ENCODE data around the gene SNED1. TPM values are rescaled to one million over a fixed set of nuclear protein-coding genes. Genes with fewer than 3 reads are reported as not detected.

Gene SNED1
- total and polyA plus RNA-seq, 2 experiments from 2014 or later, result 1.5 to 2.8 TPM

- H3K27ac Mint-ChIP-seq, result no peak overlapping the region
- peaks cover 2% of the 10 kb centered on the region for H3K27me3 Mint-ChIP-seq (ENCODE audit: insufficient read depth, low read depth, poor library complexity)
- ATAC-seq, result no peak
- no peak overlapping the region for H2AFZ ChIP-seq
- H3K9me3 Mint-ChIP-seq, result no peaks in the 10 kb centered on the region; the same call in 2 of the 3 replicates
- H3K36me3 ChIP-seq (ENCODE audit: insufficient read depth), result no peaks in the 10 kb centered on the region
- H3K4me3 Mint-ChIP-seq, result no peak overlapping the region
- H3F3A ChIP-seq (replicated peaks; ENCODE audit: low read depth), result no peaks in the 10 kb centered on the region
- DNase-seq (ENCODE audit: low spot score), result no peak
- H3K36me3 Mint-ChIP-seq (ENCODE audit: low read depth), result peaks cover 15% of the 10 kb centered on the region; the same call in 2 of the 3 replicates
- no peaks in the 10 kb centered on the region for H4K20me1 ChIP-seq (replicated peaks; ENCODE audit: insufficient read depth)
- H3K9me2 ChIP-seq (ENCODE audit: insufficient read depth), result no peaks in the 10 kb centered on the region
- H3K4me2 ChIP-seq, result no peak overlapping the region
- TF ChIP-seq ZNF331 (CRISPR knock-in tag; IDR thresholded peaks at IDR 0.05; ENCODE audit: low read depth), result no peak
- no peak for TF ChIP-seq CREB1 (CRISPR knock-in tag; IDR thresholded peaks at IDR 0.05; ENCODE audit: low read depth)
- no peak for TF ChIP-seq EZH2 (IDR thresholded peaks at IDR 0.05; ENCODE audit: low read depth, unreplicated experiment)
- TF ChIP-seq STAT1 (IDR thresholded peaks at IDR 0.05; ENCODE audit: unreplicated experiment), result no peak
- no peak for TF ChIP-seq ZNF462 (CRISPR knock-in tag; IDR thresholded peaks at IDR 0.05)
- TF ChIP-seq ZNF114 (CRISPR knock-in tag; IDR thresholded peaks at IDR 0.05), result no peak
- TF ChIP-seq CTCF (conservative IDR thresholded peaks at IDR 0.05; ENCODE audit: low read depth in 2 of 2), result no peak
- no peak for TF ChIP-seq POLR2AphosphoS5 (IDR thresholded peaks at IDR 0.05; ENCODE audit: low read depth)
- no peak for TF ChIP-seq ETS1 (IDR thresholded peaks at IDR 0.05)
- TF ChIP-seq REST (IDR thresholded peaks at IDR 0.05; ENCODE audit: unreplicated experiment), result no peak
- TF ChIP-seq JUNB (IDR thresholded peaks at IDR 0.05; ENCODE audit: unreplicated experiment), result no peak
- no peak for TF ChIP-seq EZH2phosphoT487 (IDR thresholded peaks at IDR 0.05; ENCODE audit: unreplicated experiment)
- TF ChIP-seq NANOG (IDR thresholded peaks at IDR 0.05; ENCODE audit: borderline replicate concordance), result no peak
- H3K4me3 ChIP-seq, result no peak overlapping the region
- no peaks in the 10 kb centered on the region for H3K79me2 ChIP-seq (replicated peaks; ENCODE audit: insufficient read depth)
- 0 out of 2 replicates have a peak, but pooled peaks cover 2% of the 10 kb centered on the region for H3K4me1 ChIP-seq (ENCODE audit: insufficient read depth)
- H3K27ac ChIP-seq (ENCODE audit: low read depth), result no peak overlapping the region
- no peaks in the 10 kb centered on the region for H3K27me3 ChIP-seq (ENCODE audit: insufficient read depth)
- no peaks in the 10 kb centered on the region for H3K4me1 Mint-ChIP-seq
These were observed 110.1 kb downstream of the SNED1 start for GRCh38 chr2:241108271-241109209.

Data from GM23338 (cell line).